DOHH2 (cell line): Measurements from ENCODE around the gene SLC35B2.

Experiments used
- CTCF ChIP-seq: fragments of 200-600 bp; sonication (generic); IDR thresholded peaks from one replicate; pipeline ENCODE4 v1.5.1; 2014; ENCODE audit warnings: antibody characterized with exemption, mild to moderate bottlenecking, low read depth, low read length; ENCODE audit not compliant: poor library complexity, severe bottlenecking
- EZH2phosphoT487 ChIP-seq: fragments of 200-600 bp; sonication (generic); IDR thresholded peaks from 2 replicates; pipeline ENCODE4 v1.6.1; 2017; ENCODE audit warnings: borderline replicate concordance, mild to moderate bottlenecking, antibody characterized with exemption, low read length, moderate library complexity, mixed read lengths

- TF ChIP-seq CTCF = no peak
- TF ChIP-seq EZH2phosphoT487 = no peak
Observed at GRCh38 chr6:44238687-44239350, 18.5 kb downstream of the SLC35B2 start.
